ENCODE results near the gene LITAF. TPM values are rescaled to one million over a fixed set of nuclear protein-coding genes. Genes with fewer than 3 reads are reported as not detected.

The LITAF gene
- total RNA-seq, 1 experiment from 2014 or later, result 84.2 TPM

DNA sequence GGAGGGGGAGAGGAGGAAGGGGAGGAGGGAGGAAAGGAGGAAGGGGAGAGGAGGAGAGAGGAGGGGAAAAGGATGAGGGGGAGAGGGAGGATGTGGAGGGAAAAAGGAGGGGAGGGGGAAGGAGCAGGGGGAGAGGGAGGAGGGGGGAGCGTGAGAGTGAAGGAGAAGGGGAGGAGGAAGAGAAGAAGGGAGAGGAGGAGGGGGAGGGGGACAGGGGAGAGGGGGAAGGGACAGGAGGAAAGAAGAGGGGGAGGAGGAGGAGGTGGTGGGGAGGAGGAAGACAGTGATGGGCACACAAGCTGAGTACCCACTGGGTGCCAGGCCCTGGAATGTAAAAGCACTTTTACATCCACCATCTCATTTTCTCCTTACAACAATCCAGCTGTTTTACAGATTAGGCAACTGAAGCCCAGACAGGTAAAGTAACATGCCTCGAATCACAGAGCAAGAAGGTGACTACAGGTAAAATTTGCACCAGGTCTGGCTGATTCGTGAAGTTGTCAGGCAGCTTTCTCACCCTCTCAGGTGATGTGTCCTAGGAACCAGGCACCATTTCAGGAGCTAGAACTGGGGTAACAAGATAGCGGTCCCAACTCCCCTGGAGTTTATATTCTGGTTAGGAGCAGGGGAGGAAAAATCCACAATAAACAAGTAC is 10.0 kb upstream of the LITAF start:
- no peaks in the 10 kb centered on the region for H3K9me3 ChIP-seq (ENCODE audit: control insufficient read depth in 1 of 2, insufficient read depth in 1 of 2, low read depth in 1 of 2, low read length in 2 of 2)
- DNase-seq (ENCODE audit: low read depth, low spot score) (no peak), ATAC-seq (peak; percentile 29; the same call in 1 of the 2 replicates)
- no peak overlapping the region for H3K27ac ChIP-seq (ENCODE audit: low read depth, low read length)
- ChIA-PET CTCF (interaction anchor here (0.5 to 1.1 kb wide), 2 partner anchors 42 to 65 kb away, joined by 3 to 4 read pairs; no protein-coding TSS in a partner anchor), RAD21 (ENCODE audit: low non-redundant PET in 1 of 2, low total read pairs in 2 of 2, uncharacterized antibody in 2 of 2, unreplicated experiment in 2 of 2) (no interaction called here), POLR2A (interaction anchor here (2.7 kb wide), 1 partner anchor 9 kb away, joined by 9 read pairs; the partner anchor contains the start of gene LITAF)
- TF ChIP-seq, protein P1, sequence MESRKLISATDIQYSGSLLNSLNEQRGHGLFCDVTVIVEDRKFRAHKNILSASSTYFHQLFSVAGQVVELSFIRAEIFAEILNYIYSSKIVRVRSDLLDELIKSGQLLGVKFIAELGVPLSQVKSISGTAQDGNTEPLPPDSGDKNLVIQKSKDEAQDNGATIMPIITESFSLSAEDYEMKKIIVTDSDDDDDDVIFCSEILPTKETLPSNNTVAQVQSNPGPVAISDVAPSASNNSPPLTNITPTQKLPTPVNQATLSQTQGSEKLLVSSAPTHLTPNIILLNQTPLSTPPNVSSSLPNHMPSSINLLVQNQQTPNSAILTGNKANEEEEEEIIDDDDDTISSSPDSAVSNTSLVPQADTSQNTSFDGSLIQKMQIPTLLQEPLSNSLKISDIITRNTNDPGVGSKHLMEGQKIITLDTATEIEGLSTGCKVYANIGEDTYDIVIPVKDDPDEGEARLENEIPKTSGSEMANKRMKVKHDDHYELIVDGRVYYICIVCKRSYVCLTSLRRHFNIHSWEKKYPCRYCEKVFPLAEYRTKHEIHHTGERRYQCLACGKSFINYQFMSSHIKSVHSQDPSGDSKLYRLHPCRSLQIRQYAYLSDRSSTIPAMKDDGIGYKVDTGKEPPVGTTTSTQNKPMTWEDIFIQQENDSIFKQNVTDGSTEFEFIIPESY (IDR thresholded peaks at IDR 0.05; ENCODE audit: extremely low read depth, insufficient replicate concordance, low read length), result no peak
- no peak for TF ChIP-seq FOSL1 (IDR thresholded peaks at IDR 0.05; ENCODE audit: low read depth)
- TF ChIP-seq, protein P2, sequence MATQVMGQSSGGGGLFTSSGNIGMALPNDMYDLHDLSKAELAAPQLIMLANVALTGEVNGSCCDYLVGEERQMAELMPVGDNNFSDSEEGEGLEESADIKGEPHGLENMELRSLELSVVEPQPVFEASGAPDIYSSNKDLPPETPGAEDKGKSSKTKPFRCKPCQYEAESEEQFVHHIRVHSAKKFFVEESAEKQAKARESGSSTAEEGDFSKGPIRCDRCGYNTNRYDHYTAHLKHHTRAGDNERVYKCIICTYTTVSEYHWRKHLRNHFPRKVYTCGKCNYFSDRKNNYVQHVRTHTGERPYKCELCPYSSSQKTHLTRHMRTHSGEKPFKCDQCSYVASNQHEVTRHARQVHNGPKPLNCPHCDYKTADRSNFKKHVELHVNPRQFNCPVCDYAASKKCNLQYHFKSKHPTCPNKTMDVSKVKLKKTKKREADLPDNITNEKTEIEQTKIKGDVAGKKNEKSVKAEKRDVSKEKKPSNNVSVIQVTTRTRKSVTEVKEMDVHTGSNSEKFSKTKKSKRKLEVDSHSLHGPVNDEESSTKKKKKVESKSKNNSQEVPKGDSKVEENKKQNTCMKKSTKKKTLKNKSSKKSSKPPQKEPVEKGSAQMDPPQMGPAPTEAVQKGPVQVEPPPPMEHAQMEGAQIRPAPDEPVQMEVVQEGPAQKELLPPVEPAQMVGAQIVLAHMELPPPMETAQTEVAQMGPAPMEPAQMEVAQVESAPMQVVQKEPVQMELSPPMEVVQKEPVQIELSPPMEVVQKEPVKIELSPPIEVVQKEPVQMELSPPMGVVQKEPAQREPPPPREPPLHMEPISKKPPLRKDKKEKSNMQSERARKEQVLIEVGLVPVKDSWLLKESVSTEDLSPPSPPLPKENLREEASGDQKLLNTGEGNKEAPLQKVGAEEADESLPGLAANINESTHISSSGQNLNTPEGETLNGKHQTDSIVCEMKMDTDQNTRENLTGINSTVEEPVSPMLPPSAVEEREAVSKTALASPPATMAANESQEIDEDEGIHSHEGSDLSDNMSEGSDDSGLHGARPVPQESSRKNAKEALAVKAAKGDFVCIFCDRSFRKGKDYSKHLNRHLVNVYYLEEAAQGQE (IDR thresholded peaks at IDR 0.05; ENCODE audit: low read depth), result no peak
- TF ChIP-seq, protein P3, sequence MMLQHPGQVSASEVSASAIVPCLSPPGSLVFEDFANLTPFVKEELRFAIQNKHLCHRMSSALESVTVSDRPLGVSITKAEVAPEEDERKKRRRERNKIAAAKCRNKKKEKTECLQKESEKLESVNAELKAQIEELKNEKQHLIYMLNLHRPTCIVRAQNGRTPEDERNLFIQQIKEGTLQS (IDR thresholded peaks at IDR 0.05), result no peak
- TF ChIP-seq SRF (IDR thresholded peaks at IDR 0.05; ENCODE audit: low read depth), result no peak
- no peak for TF ChIP-seq SP1 (IDR thresholded peaks at IDR 0.05; ENCODE audit: low read depth)
- TF ChIP-seq, protein P4, sequence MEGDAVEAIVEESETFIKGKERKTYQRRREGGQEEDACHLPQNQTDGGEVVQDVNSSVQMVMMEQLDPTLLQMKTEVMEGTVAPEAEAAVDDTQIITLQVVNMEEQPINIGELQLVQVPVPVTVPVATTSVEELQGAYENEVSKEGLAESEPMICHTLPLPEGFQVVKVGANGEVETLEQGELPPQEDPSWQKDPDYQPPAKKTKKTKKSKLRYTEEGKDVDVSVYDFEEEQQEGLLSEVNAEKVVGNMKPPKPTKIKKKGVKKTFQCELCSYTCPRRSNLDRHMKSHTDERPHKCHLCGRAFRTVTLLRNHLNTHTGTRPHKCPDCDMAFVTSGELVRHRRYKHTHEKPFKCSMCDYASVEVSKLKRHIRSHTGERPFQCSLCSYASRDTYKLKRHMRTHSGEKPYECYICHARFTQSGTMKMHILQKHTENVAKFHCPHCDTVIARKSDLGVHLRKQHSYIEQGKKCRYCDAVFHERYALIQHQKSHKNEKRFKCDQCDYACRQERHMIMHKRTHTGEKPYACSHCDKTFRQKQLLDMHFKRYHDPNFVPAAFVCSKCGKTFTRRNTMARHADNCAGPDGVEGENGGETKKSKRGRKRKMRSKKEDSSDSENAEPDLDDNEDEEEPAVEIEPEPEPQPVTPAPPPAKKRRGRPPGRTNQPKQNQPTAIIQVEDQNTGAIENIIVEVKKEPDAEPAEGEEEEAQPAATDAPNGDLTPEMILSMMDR (IDR thresholded peaks at IDR 0.05 in 2 of 3, conservative IDR thresholded peaks at IDR 0.05 in 1 of 3; ENCODE audit: borderline replicate concordance in 1 of 3, insufficient read depth in 1 of 3, low read depth in 2 of 3, low read length in 2 of 3), result no peak
- peak overlapping the region; percentile 72 for H2AFZ ChIP-seq (ENCODE audit: low read depth, low read length, poor library complexity, severe bottlenecking)
- H3K79me2 ChIP-seq (ENCODE audit: insufficient read depth, low read length), result no peaks in the 10 kb centered on the region
- H3K9me2 ChIP-seq (ENCODE audit: insufficient read depth), result no peaks in the 10 kb centered on the region
- H3K36me3 ChIP-seq (ENCODE audit: control insufficient read depth in 1 of 2, insufficient read depth in 2 of 2, low read length in 2 of 2), result no peaks in the 10 kb centered on the region
- BruUV-seq (replicated peaks), result no TSS peak
- H4K20me1 ChIP-seq (ENCODE audit: insufficient read depth), result no peaks in the 10 kb centered on the region
- no peaks in the 10 kb centered on the region for H3K27me3 ChIP-seq (ENCODE audit: insufficient read depth, low read length)
- no peak overlapping the region for H3K4me3 ChIP-seq (replicated peaks in 1 of 2; ENCODE audit: low read depth in 1 of 2, low read length in 2 of 2)
- peak overlapping the region; percentile 1; the same call in 1 of the 2 replicates for H3K9ac ChIP-seq (ENCODE audit: low read length)
- intact Hi-C loops (cut with micrococcal nuclease), result no loop called here
- peaks cover 11 to 16% of the 10 kb centered on the region in 2 experiments for H3K4me1 ChIP-seq (ENCODE audit: control insufficient read depth in 1 of 2, insufficient read depth in 2 of 2, low read length in 2 of 2)
- peak overlapping the region; percentile 55 for H3K4me2 ChIP-seq (ENCODE audit: low read length)

Data from HCT116 (cell line).